GM12801 (cell line): ENCODE results near the gene CDH23.

ENCODE experiments used
- TF ChIP-seq, protein P1 (sequence below): IDR thresholded peaks from one replicate; pipeline ENCODE4 v1.5.1; 2011; ENCODE audit warnings: control low read depth; ENCODE audit not compliant: insufficient read length; ENCODE audit errors: extremely low read depth

CDH23 gene

DNA sequence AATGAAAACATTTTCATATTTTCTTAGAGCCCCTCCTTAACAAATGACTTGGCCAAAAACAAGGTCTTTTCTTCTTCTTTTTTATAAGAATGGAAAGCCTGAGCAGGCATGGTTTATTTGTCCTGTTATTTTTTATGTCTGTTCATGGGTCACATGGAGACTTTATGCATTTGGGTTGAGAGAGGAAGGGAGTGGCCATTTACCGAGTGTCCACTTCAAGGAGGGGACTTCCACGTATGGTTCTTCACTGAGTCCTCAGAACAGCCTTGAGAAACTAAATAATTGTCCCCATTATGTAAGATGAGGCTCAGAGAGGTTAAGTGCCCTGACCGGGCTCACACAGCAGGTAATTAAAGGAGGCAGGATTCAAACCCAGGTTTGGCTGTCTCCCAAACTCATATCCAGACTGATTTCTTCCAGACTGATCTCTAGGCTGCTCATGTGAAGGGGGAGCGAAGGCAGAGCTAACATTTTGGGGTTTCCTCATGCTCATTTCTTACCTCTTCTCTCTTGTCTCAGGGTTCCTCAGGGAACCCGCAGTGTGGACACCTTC lies 82.2 kb downstream of the CDH23 start:
- TF ChIP-seq, protein P1, sequence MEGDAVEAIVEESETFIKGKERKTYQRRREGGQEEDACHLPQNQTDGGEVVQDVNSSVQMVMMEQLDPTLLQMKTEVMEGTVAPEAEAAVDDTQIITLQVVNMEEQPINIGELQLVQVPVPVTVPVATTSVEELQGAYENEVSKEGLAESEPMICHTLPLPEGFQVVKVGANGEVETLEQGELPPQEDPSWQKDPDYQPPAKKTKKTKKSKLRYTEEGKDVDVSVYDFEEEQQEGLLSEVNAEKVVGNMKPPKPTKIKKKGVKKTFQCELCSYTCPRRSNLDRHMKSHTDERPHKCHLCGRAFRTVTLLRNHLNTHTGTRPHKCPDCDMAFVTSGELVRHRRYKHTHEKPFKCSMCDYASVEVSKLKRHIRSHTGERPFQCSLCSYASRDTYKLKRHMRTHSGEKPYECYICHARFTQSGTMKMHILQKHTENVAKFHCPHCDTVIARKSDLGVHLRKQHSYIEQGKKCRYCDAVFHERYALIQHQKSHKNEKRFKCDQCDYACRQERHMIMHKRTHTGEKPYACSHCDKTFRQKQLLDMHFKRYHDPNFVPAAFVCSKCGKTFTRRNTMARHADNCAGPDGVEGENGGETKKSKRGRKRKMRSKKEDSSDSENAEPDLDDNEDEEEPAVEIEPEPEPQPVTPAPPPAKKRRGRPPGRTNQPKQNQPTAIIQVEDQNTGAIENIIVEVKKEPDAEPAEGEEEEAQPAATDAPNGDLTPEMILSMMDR, result no peak

DNA sequence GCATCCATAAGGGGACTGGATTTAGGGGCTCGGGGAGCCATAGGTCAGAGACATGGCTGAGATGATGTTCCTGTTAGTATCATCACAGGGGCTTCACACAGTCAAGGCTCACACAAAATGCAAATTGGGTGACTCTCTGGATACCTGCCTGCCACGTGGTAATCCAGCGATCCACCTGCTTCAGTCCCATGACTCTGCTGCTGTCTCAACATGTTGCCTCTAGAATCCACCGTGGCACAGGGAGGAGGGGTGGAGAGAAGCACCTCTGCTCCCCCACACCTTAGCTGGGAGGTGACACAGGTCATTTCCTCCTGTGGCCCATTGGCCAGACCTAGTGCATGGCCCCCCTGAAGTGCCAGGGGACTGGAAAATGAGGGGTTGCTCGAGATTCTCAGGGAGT lies 83.1 kb downstream of the CDH23 start:
- TF ChIP-seq, protein P1, result no peak

DNA sequence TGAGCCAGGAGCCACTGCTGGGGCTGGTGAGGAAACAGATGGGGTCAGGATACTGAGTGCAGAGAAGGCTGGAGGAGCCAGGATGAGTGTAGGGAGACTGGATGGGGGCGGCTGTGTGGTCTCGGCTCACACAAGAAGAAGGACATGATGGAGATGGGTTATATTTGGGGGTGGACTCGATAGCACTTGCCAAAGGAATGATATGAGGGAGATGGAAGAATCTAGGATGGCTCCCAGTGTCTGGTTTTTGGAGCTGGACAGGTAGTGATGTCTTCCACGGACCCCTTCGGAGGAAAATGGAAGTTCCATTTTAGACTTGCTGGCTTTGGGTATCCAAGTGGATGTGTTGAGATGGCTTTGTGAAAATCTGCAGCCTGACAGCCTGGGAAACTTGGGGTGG lies 83.9 kb downstream of the CDH23 start:
- TF ChIP-seq, protein P1, result no peak

DNA sequence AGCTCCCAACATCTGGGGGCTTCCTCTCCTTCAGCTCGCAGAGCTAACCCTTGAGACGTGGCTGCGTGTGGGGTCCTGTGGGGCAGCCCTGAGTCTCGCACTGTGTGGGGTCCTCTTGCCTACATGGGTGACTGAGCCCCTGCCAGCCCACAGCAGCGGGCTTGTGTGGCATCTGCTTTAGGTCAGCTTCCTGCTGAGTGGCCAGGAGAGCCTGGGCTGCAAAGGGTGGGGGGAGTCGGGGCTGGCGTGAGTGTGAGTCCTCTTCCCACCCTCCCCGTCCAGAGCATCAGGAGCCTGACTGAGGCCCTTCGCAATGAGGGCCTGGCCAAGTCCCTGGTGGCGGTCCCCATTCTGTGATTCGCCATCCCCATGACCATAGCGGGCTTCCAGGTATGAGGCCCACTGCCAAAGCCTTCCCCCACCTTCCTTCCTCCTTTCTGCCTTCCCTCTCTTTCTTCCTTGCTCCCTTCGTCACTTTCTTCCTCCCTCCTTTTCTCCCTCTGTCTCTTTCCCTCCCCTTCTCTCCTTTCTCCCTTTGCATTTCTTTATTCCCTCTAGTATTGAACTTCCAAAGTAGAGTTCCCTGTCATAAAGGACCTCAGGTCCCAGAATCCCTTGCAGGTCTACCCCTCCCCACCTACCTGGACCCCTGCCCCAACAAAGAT lies 85.2 kb downstream of the CDH23 start:
- TF ChIP-seq, protein P1, result no peak

DNA sequence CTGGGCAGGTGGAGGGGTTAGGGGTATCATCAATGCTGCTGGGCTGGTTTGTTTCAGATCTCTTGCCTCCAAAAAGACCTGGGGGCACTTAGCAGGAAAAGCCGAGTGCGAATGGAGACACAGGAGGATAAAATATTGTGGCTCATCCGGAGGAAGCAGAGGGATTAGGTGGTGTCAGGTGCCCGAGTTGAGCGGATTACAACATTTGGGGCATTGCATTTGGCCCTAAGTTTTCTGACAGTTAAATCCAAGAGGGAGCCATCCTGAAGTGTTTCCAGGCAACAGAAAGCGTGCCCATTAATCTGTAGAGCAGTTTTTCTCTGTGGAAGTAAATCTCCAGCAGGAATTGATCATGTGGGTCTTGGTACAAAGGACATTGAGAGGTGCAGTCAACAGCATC lies 85.9 kb downstream of the CDH23 start:
- TF ChIP-seq, protein P1, result no peak

DNA sequence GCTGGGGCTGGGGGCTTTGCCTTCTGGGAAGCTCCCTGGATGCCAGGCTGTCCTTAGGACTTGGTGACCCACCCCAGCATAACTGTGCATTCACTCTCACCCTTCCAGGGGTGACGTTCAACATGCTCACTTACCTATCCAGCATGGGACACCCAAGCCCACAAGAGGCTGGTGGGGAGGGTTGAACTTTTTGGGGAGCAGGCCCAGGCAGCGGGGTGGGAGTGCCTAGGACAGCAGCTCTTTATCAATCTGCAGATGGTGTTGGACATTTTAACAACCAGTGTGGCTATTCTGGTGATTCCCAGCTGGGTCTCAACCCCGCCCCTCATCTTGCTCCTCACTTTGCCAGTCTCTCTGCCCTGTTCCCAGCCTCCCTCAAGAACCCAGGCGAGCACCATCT lies 86.4 kb downstream of the CDH23 start:
- TF ChIP-seq, protein P1, result no peak

DNA sequence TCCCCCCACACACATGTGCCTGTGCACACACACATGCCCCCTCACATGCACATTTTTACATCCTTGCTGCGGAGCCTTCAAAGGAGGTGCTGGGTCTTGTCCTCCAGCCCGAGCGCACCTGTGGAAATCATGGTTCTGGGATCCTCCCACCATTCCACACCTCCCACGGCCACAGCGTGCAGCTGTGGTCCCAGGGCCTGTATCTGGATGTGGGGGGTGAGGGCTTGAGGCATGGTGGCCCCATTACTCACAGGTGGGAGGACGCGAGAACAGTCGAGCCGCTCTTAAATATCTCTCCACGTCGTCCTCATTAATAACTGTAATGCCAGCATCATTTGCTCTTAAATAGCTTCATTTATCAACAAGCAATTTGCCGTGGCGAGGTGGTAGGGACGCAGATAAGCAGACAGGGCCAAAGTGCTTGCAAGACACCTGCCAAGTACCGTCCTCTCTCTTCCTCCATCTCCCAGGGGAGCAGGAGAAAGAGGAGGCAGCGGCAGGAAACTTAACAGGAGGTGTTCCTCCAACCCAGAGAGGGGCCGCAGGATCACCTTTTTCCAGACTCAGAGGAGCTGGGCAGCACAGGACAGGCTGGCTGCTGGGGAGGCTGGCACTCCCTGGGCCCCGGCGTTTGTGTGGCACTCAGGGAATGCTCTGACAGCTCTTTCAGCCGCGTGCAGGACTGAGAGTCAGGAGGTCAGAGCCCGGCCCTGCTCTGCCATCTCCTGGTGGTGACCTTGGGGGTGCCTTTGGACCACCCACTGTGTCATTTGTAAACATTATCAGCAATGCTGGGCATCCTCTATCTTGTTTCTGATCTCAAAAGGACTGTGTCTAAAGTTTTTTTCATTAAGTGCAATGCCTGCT lies 87.4 kb downstream of the CDH23 start:
- TF ChIP-seq, protein P1, result no peak
